ENCODE data around the gene IQSEC1.

Gene IQSEC1

GRCh38 chr3:12910356-12911099 is 162.7 kb downstream of the IQSEC1 start:
- peaks cover 0 to 13% (median 2%) of the 10 kb centered on the region in 4 donors for H3K4me1 ChIP-seq
- H3K9me3 ChIP-seq = no peaks in the 10 kb centered on the region
- H3K4me3 ChIP-seq = no peak overlapping the region
- no peak for DNase-seq
- no peak overlapping the region for H3K27ac ChIP-seq
- H3K27me3 ChIP-seq = no peaks in the 10 kb centered on the region
- intact Hi-C loops (cut with DNase I; ENCODE audit: low total_unique reads) = no loop called here
- no peak for TF ChIP-seq CTCF (IDR thresholded peaks at IDR 0.05)
- peaks cover 61 to 95% (median 93%) of the 10 kb centered on the region in 3 donors for H3K36me3 ChIP-seq

- TF ChIP-seq CTCF (IDR thresholded peaks at IDR 0.05) = no peak
- Histone ChIP-seq H3K9me3 (no peaks in the 10 kb centered on the region), H3K27ac (no peak overlapping the region), H3K4me3 (no peak overlapping the region), H3K4me1 (peaks cover 0 to 13% (median 2%) of the 10 kb centered on the region in 4 donors), H3K36me3 (peaks cover 58 to 95% (median 92%) of the 10 kb centered on the region in 3 donors), H3K27me3 (no peaks in the 10 kb centered on the region)
- intact Hi-C loops (cut with DNase I; ENCODE audit: low total_unique reads) = no loop called here
- DNase-seq = no peak
Observed at GRCh38 chr3:12909710-12910109, 163.5 kb downstream of the IQSEC1 start.

GRCh38 chr3:12908859-12909258 is 164.4 kb downstream of the IQSEC1 start:
- intact Hi-C loops (cut with DNase I; ENCODE audit: low total_unique reads) = no loop called here
- H3K27me3 ChIP-seq = no peaks in the 10 kb centered on the region
- H3K27ac ChIP-seq = no peak overlapping the region
- peaks cover 0 to 13% (median 2%) of the 10 kb centered on the region in 4 donors for H3K4me1 ChIP-seq
- H3K4me3 ChIP-seq = no peak overlapping the region
- no peak for DNase-seq
- H3K36me3 ChIP-seq = peaks cover 54 to 95% (median 88%) of the 10 kb centered on the region in 3 donors
- no peak for TF ChIP-seq CTCF (IDR thresholded peaks at IDR 0.05)
- H3K9me3 ChIP-seq = no peaks in the 10 kb centered on the region

- intact Hi-C loops (cut with DNase I; ENCODE audit: low total_unique reads) = no loop called here
- no peak overlapping the region for H3K27ac ChIP-seq
Observed at GRCh38 chr3:12908136-12908730, 165.0 kb downstream of the IQSEC1 start.

GRCh38 chr3:12907729-12908128 is 165.5 kb downstream of the IQSEC1 start:
- peaks cover 50 to 95% (median 87%) of the 10 kb centered on the region in 3 donors for H3K36me3 ChIP-seq
- no peak overlapping the region for H3K27ac ChIP-seq
- H3K27me3 ChIP-seq = no peaks in the 10 kb centered on the region
- H3K4me1 ChIP-seq = peaks cover 0 to 9% (median 2%) of the 10 kb centered on the region in 4 donors
- no peak overlapping the region for H3K4me3 ChIP-seq
- DNase-seq = no peak
- intact Hi-C loops (cut with DNase I; ENCODE audit: low total_unique reads) = no loop called here
- no peak for TF ChIP-seq CTCF (IDR thresholded peaks at IDR 0.05)
- no peaks in the 10 kb centered on the region for H3K9me3 ChIP-seq

More at GRCh38 chr3:12908136-12908730, 165.0 kb downstream of the IQSEC1 start:
- Histone ChIP-seq H3K27me3 (no peaks in the 10 kb centered on the region), H3K4me3 (no peak overlapping the region), H3K36me3 (peaks cover 54 to 95% (median 87%) of the 10 kb centered on the region in 3 donors), H3K4me1 (peaks cover 0 to 13% (median 2%) of the 10 kb centered on the region in 4 donors), H3K9me3 (no peaks in the 10 kb centered on the region)
- TF ChIP-seq CTCF (IDR thresholded peaks at IDR 0.05) = no peak
- no peak for DNase-seq
